HepG2 (cell line): Measurements from ENCODE around the gene ALG11. TPM values are rescaled to one million over a fixed set of nuclear protein-coding genes. Genes with fewer than 3 reads are reported as not detected.

Experiments used
- ATAC-seq: fragments of 200-7000 bp; cut with Tn5 transposase; 3 replicates; pipeline ENCODE4 v1.9.1; 2020; ENCODE audit warnings: mild to moderate bottlenecking, moderate library complexity
- BruUV-seq: library from RNA; stranded (reverse); fragments of 400-500 nt; replicated peaks from 2 replicates; lab custom pipeline; 2021; lab: Mats Ljungman, UMichigan
- CTCF ChIA-PET: fragments of 300-600 bp; formaldehyde crosslinking; extraction: SDS; loops from one replicate; lab custom pipeline; 2021; ENCODE audit warnings: low total read pairs, inconsistent platforms, low intra/inter-chr PET ratio; lab: Yijun Ruan, JAX
- POLR2A ChIA-PET: fragments of 350-600 bp; sonication (Branson Sonifier 250); formaldehyde crosslinking; loops from one replicate; lab custom pipeline; 2020; ENCODE audit warnings: antibody characterized with exemption, inconsistent platforms; lab: Yijun Ruan, JAX
- DNase-seq: peaks from one replicate; pipeline ENCODE4 v3.0.0-alpha.2; 2015; ENCODE audit warnings: low spot score
- FAIRE-seq: peaks from 3 replicates; lab custom pipeline; 2011; peaks lifted over from hg19 to GRCh38; lab: Jason Lieb, UNC
- H2AFZ ChIP-seq: one replicate; pipeline ENCODE4 v1.6.1; 2011; ENCODE audit warnings: low read length, inconsistent platforms
- H3K27ac ChIP-seq: fragments of 300-600 bp; 3 replicates; pipeline ENCODE4 v1.8.0; 2011; ENCODE audit warnings: mixed run types, mild to moderate bottlenecking, mixed read lengths, low read length, inconsistent platforms; ENCODE audit not compliant: insufficient read depth; ENCODE audit errors: extremely low read length
- H3K27me3 ChIP-seq, 2 experiments: fragments of 200-600 bp in 1 of 2; 2 replicates in 1 of 2; 3 replicates in 1 of 2; pipeline versions ENCODE4 v1.6.0 to v1.8.0; 2011; ENCODE audit warnings: low read length in 2 of 2, mild to moderate bottlenecking in 2 of 2, moderate library complexity in 2 of 2, inconsistent platforms in 1 of 2; ENCODE audit not compliant: insufficient read depth in 2 of 2, control insufficient read depth in 1 of 2
- H3K36me3 ChIP-seq, 2 experiments: fragments of 200-600 bp in 1 of 2; replicated peaks in 1 of 2; 2 replicates in 1 of 2; 3 replicates in 1 of 2; pipeline versions ENCODE4 v1.5.1 to v1.8.0; 2011; ENCODE audit warnings: low read length in 2 of 2, inconsistent platforms in 1 of 2; ENCODE audit not compliant: insufficient read depth in 2 of 2, control insufficient read depth in 1 of 2
- H3K4me1 ChIP-seq: 2 replicates; pipeline ENCODE4 v1.5.1; 2012; ENCODE audit warnings: low read length, inconsistent platforms; ENCODE audit not compliant: insufficient read depth
- H3K4me2 ChIP-seq: 2 replicates; pipeline ENCODE4 v1.6.0; 2011; ENCODE audit warnings: low read depth, low read length, inconsistent platforms
- H3K4me3 ChIP-seq, 3 experiments: fragments of 200-600 bp in 1 of 3; sonication (generic), shearing (Covaris generic) in 1 of 3; replicated peaks in 1 of 3; 2 replicates each; pipeline ENCODE4 v1.5.1; 2011 to 2016; ENCODE audit warnings: low read length in 3 of 3, inconsistent platforms in 2 of 3, low read depth in 2 of 3, mild to moderate bottlenecking in 2 of 3, control low read depth in 1 of 3, mixed read lengths in 1 of 3; ENCODE audit not compliant: insufficient read depth in 1 of 3
- H3K79me2 ChIP-seq: one replicate; pipeline ENCODE4 v1.6.1; 2011; ENCODE audit warnings: low read length, inconsistent platforms; ENCODE audit not compliant: insufficient read depth
- H3K9ac ChIP-seq: 2 replicates; pipeline ENCODE4 v1.6.0; 2011; ENCODE audit warnings: mild to moderate bottlenecking, low read depth, low read length, inconsistent platforms; ENCODE audit not compliant: insufficient read depth
- H3K9me3 ChIP-seq: 2 replicates; pipeline ENCODE4 v1.5.1; 2012; ENCODE audit warnings: mild to moderate bottlenecking, low read length
- H4K20me1 ChIP-seq: 2 replicates; pipeline ENCODE4 v1.6.0; 2011; ENCODE audit warnings: inconsistent platforms, mild to moderate bottlenecking, low read length, moderate library complexity; ENCODE audit not compliant: insufficient read depth
- RAD21 ChIP-seq: fragments of 450-650 bp; formaldehyde crosslinking; IDR thresholded peaks from 2 replicates; pipeline ENCODE4 v1.5.0; 2020; ENCODE audit warnings: mild to moderate bottlenecking
- STAG1 ChIP-seq: sonication (generic); formaldehyde crosslinking; IDR thresholded peaks from 2 replicates; pipeline ENCODE4 v1.4.0; 2020; ENCODE audit warnings: missing genetic modification reagents
- ZNF569 ChIP-seq: sonication (generic); formaldehyde crosslinking; IDR thresholded peaks from 2 replicates; pipeline ENCODE4 v1.5.0; 2020; ENCODE audit warnings: mild to moderate bottlenecking, missing genetic modification reagents, moderate library complexity, borderline replicate concordance
- WGBS: methylation state at CpG from one replicate; pipeline ENCODE4 v1.1.6; 2017; ENCODE audit warnings: low lambda C conversion rate; 5-methylcytosine and 5-hydroxymethylcytosine counted together
- in situ Hi-C: cut with HindIII; loops from 2 replicates; pipeline ENCODE4 v1.10.0; 2017; ENCODE audit warnings: low pct_unique_long_range_greater_than_20kb; ENCODE audit not compliant: extremely low pct_ligation_motif_present
- intact Hi-C: fragments of 100-400 bp; cut with micrococcal nuclease; formaldehyde crosslinking; loops from one replicate; pipeline ENCODE4 v1.10.0; 2022; ENCODE audit not compliant: unreplicated experiment
- polyA plus RNA-seq, 8 experiments: library from polyadenylated mRNA; depleted of rRNA in 3 of 8; stranded (reverse) in 7 of 8; unstranded in 1 of 8; fragments of >200 nt; fragmentation: Illumina TruSeq in 4 of 8; extraction: Trizol in 4 of 8; gene quantifications; 2 replicates each; pipeline versions ENCODE4 v1.2.1 to v1.2.3, GENCODE V29; 2011 to 2016; ENCODE audit warnings: low read depth in 4 of 8, missing spikeins in 1 of 8, mixed read lengths in 1 of 8; ENCODE audit not compliant: insufficient read depth in 1 of 8
- total RNA-seq, 5 experiments: library from RNA; depleted of rRNA; stranded (reverse); fragments of >200 nt; fragmentation: Illumina TruSeq; extraction: Trizol; gene quantifications; 2 replicates each; pipeline ENCODE4 v1.2.3, GENCODE V29; 2016; ENCODE audit warnings: low read depth in 1 of 5
- TF ChIP-seq, protein P1 (sequence below): sonication (generic); formaldehyde crosslinking; IDR thresholded peaks from 2 replicates; pipeline ENCODE4 v1.5.0; 2020; ENCODE audit warnings: mild to moderate bottlenecking, missing genetic modification reagents, moderate library complexity
- TF ChIP-seq, protein P2 (sequence below): sonication (generic); formaldehyde crosslinking; IDR thresholded peaks from 2 replicates; pipeline ENCODE4 v1.5.1; 2020; ENCODE audit warnings: mild to moderate bottlenecking, missing genetic modification reagents, moderate library complexity

Gene ALG11
- total and polyA plus RNA-seq, 2 of the 13 experiments (the other 11 are each of a cell fraction or from before 2014, with no cell fraction given), result 14.7 to 27.9 TPM

DNA sequence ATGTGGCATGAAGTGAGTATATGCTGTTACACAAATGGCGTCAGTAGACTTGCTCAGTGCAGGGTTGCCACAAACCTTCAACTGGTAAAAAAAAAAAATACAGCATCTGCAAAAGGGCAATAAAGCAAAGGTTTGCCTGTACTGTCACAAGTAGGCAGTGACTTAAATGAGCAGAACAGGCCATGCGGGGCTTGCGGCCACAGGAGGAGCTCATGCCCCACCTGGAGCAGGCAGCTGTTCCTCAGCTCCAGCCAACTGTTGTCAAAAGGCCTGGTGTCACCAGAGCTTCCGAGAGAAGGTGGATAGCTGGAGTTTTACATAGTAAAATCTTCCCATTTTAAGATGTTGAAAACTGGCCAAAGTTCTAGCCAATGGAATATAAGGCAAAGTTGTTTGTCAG, 8.7 kb upstream of the ALG11 start:
- in situ Hi-C loops, result loop anchor here (25.0 kb wide), 1 partner anchor 459 kb away; the partner anchor contains the start of genes CKAP2 and VPS36
- TF ChIP-seq STAG1 (peak; percentile 45), ZNF569 (CRISPR knock-in tag) (no peak), RAD21 (CRISPR knock-in tag) (0 out of 2 replicates have a peak, but pooled peaks have one; percentile 21)
- TF ChIP-seq, protein P1, sequence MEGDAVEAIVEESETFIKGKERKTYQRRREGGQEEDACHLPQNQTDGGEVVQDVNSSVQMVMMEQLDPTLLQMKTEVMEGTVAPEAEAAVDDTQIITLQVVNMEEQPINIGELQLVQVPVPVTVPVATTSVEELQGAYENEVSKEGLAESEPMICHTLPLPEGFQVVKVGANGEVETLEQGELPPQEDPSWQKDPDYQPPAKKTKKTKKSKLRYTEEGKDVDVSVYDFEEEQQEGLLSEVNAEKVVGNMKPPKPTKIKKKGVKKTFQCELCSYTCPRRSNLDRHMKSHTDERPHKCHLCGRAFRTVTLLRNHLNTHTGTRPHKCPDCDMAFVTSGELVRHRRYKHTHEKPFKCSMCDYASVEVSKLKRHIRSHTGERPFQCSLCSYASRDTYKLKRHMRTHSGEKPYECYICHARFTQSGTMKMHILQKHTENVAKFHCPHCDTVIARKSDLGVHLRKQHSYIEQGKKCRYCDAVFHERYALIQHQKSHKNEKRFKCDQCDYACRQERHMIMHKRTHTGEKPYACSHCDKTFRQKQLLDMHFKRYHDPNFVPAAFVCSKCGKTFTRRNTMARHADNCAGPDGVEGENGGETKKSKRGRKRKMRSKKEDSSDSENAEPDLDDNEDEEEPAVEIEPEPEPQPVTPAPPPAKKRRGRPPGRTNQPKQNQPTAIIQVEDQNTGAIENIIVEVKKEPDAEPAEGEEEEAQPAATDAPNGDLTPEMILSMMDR (CRISPR knock-in tag), result peak; percentile 35
- TF ChIP-seq, protein P2, sequence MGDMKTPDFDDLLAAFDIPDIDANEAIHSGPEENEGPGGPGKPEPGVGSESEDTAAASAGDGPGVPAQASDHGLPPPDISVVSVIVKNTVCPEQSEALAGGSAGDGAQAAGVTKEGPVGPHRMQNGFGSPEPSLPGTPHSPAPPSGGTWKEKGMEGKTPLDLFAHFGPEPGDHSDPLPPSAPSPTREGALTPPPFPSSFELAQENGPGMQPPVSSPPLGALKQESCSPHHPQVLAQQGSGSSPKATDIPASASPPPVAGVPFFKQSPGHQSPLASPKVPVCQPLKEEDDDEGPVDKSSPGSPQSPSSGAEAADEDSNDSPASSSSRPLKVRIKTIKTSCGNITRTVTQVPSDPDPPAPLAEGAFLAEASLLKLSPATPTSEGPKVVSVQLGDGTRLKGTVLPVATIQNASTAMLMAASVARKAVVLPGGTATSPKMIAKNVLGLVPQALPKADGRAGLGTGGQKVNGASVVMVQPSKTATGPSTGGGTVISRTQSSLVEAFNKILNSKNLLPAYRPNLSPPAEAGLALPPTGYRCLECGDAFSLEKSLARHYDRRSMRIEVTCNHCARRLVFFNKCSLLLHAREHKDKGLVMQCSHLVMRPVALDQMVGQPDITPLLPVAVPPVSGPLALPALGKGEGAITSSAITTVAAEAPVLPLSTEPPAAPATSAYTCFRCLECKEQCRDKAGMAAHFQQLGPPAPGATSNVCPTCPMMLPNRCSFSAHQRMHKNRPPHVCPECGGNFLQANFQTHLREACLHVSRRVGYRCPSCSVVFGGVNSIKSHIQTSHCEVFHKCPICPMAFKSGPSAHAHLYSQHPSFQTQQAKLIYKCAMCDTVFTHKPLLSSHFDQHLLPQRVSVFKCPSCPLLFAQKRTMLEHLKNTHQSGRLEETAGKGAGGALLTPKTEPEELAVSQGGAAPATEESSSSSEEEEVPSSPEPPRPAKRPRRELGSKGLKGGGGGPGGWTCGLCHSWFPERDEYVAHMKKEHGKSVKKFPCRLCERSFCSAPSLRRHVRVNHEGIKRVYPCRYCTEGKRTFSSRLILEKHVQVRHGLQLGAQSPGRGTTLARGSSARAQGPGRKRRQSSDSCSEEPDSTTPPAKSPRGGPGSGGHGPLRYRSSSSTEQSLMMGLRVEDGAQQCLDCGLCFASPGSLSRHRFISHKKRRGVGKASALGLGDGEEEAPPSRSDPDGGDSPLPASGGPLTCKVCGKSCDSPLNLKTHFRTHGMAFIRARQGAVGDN, result peak; percentile 36

More for the DNA sequence above, 8.7 kb upstream of the ALG11 start:
- Histone ChIP-seq H3K4me1 (peaks cover 96% of the 10 kb centered on the region), H3K79me2 (peaks cover 96% of the 10 kb centered on the region), H2AFZ (no peak overlapping the region), H3K27ac (peak overlapping the region; percentile 23), H3K4me3 (no peak overlapping the region), H3K9ac (no peak overlapping the region), H3K27me3 (no peaks in the 10 kb centered on the region), H3K4me2 (no peak overlapping the region), H3K9me3 (no peaks in the 10 kb centered on the region), H3K36me3 (peaks cover 0 to 8% of the 10 kb centered on the region in 2 experiments; a peak in 1 of 5 replicates), H4K20me1 (peaks cover 31% of the 10 kb centered on the region)
- no TSS peak for BruUV-seq
- intact Hi-C loops, result no loop called here
- CTCF ChIA-PET, result no interaction called here
- ATAC-seq (peak; percentile 21), FAIRE-seq (no peak), DNase-seq (no peak)
- 75% methylated on average over 4 of the region's 4 CpGs for WGBS
- POLR2A ChIA-PET, result interaction anchor here (1.3 to 1.5 kb wide), 3 partner anchors 9 to 120 kb away, joined by 3 to 7 read pairs (median 4); partner anchors contain the start of gene ALG11
